GM23248 (cell line): ENCODE results near the gene CARTPT. TPM values are rescaled to one million over a fixed set of nuclear protein-coding genes. Genes with fewer than 3 reads are reported as not detected.
A peak's percentile ranks its signal among the peaks of the same experiment; 100 is the strongest.

Experiments
- DNase-seq: peaks from one replicate; pipeline ENCODE4 v3.0.0-alpha.2; 2015
- H2AFZ ChIP-seq: fragments of 200-600 bp; sonication (generic); 2 replicates; pipeline ENCODE4 v1.6.1; 2016; ENCODE audit warnings: antibody characterized with exemption
- H3F3A ChIP-seq: fragments of 200-600 bp; sonication (generic); 2 replicates; pipeline ENCODE4 v1.6.1; 2016; ENCODE audit warnings: mild to moderate bottlenecking, antibody characterized with exemption, mixed run types; ENCODE audit not compliant: insufficient read depth
- H3K27ac ChIP-seq: fragments of 200-600 bp; sonication (generic); 2 replicates; pipeline ENCODE4 v1.5.1; 2016; ENCODE audit warnings: mild to moderate bottlenecking
- H3K27me3 ChIP-seq: fragments of 200-600 bp; sonication (generic); replicated peaks from 2 replicates; pipeline ENCODE4 v1.6.1; 2016; ENCODE audit warnings: mild to moderate bottlenecking; ENCODE audit not compliant: insufficient read depth
- H3K36me3 ChIP-seq: fragments of 200-600 bp; sonication (generic); 2 replicates; pipeline ENCODE4 v1.6.1; 2016; ENCODE audit warnings: low read depth, mild to moderate bottlenecking
- H3K4me1 ChIP-seq: fragments of 200-600 bp; sonication (generic); 2 replicates; pipeline ENCODE4 v1.6.1; 2016; ENCODE audit warnings: mild to moderate bottlenecking; ENCODE audit not compliant: insufficient read depth
- H3K4me2 ChIP-seq: fragments of 200-600 bp; sonication (generic); one replicate; pipeline ENCODE4 v1.6.1; 2016; ENCODE audit warnings: mild to moderate bottlenecking; ENCODE audit not compliant: unreplicated experiment
- H3K4me3 ChIP-seq: fragments of 200-600 bp; sonication (generic); 2 replicates; pipeline ENCODE4 v1.5.1; 2016; ENCODE audit warnings: mild to moderate bottlenecking
- H3K79me2 ChIP-seq: fragments of 200-600 bp; sonication (generic); 2 replicates; pipeline ENCODE4 v1.6.1; 2016; ENCODE audit warnings: mild to moderate bottlenecking; ENCODE audit not compliant: insufficient read depth
- H3K9ac ChIP-seq: fragments of 200-600 bp; sonication (generic); 2 replicates; pipeline ENCODE4 v1.6.1; 2016; ENCODE audit warnings: mild to moderate bottlenecking
- H3K9me2 ChIP-seq: fragments of 200-600 bp; sonication (generic); 2 replicates; pipeline ENCODE4 v1.6.1; 2016; ENCODE audit warnings: mixed run types, mild to moderate bottlenecking, moderate library complexity; ENCODE audit not compliant: insufficient read depth
- H3K9me3 ChIP-seq: fragments of 200-600 bp; sonication (generic); one replicate; pipeline ENCODE4 v1.6.1; 2017; ENCODE audit warnings: low read depth
- H4K20me1 ChIP-seq: fragments of 200-600 bp; sonication (generic); 2 replicates; pipeline ENCODE4 v1.6.0; 2016; ENCODE audit not compliant: insufficient read depth
- EZH2 ChIP-seq: fragments of 200-600 bp; sonication (generic); IDR thresholded peaks from 2 replicates; pipeline ENCODE4 v1.6.1; 2018; ENCODE audit warnings: antibody characterized with exemption, mild to moderate bottlenecking; ENCODE audit not compliant: insufficient read depth, poor library complexity, severe bottlenecking
- EZH2phosphoT487 ChIP-seq: fragments of 200-600 bp; sonication (generic); IDR thresholded peaks from 2 replicates; pipeline ENCODE4 v1.6.1; 2018; ENCODE audit warnings: antibody characterized with exemption, moderate library complexity, mild to moderate bottlenecking, low read depth; ENCODE audit not compliant: insufficient read depth
- WGBS, 2 experiments: methylation state at CpG; one replicate each; pipeline ENCODE4 v1.1.6; 2015 to 2017; ENCODE audit warnings: low lambda C conversion rate in 2 of 2, low coverage in 1 of 2; ENCODE audit errors: missing lambda C conversion rate in 2 of 2; 5-methylcytosine and 5-hydroxymethylcytosine counted together
- in situ Hi-C: fragments of 300-500 bp; cut with MboI; formaldehyde crosslinking; loops from 2 replicates; pipeline ENCODE4 v1.15.0; 2020
- polyA plus RNA-seq: library from polyadenylated mRNA; unstranded; fragments of >200 nt; fragmentation: Nextera tagmentation; extraction: Ambion mirVana; gene quantifications from 2 replicates; pipeline ENCODE4 v1.2.1, GENCODE V29; 2016
- total RNA-seq: library from RNA; depleted of rRNA; stranded (reverse); fragments of >200 nt; shearing (Covaris generic); gene quantifications from 2 replicates; pipeline ENCODE4 v1.2.3, GENCODE V29; 2014

CARTPT gene
- total and polyA plus RNA-seq, 2 experiments from 2014 or later = not detected

DNA sequence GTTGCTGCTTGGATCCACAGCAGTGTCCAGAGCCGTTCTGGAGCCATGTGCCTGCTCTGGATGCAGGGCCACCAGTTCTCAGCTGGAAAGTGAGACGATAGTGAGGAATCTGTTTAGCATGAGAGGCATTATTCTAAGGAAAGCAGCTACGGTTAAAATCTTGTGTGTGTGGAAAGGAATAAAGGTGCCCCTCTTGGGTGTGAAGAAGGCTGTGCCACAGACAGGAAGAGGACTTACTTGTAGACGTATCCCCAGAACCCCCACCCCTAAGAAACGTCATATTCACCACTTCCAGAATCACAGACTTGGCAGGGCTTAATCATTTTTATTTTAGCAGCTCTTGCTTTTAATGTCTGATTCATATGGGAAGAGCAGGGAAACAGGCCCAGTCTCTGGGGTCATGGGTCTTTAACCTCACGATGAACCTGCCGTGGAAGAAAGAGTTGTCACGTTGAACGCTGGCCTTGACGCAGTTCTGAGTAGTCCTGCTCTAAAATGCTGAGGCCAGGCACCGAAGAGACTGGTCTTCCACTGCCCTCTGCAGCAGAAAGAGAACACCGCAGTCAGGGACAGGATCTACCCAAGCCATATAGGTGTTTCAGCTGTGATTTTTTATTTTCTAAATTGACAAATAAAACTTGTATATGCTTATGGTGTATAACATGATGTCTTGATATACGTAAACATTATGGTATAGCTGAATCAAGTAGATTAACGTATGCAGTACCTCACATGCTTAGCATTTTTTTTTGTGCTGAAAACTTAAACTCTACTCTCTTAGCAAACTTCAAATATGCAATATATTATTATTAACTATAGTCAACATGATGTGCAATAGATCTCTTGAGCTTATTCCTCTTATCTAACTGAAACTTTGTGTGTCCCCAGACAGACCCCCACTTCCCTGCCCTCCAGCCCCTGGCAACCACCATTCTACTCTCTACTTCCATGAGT lies 38.8 kb downstream of the CARTPT start:
- no peak overlapping the region for H3K27ac ChIP-seq
- H3K9ac ChIP-seq = peak overlapping the region; percentile 47
- no peaks in the 10 kb centered on the region for H3K79me2 ChIP-seq
- peak overlapping the region; percentile 84 for H2AFZ ChIP-seq
- no peak for TF ChIP-seq EZH2phosphoT487
- TF ChIP-seq EZH2 = no peak
- peak overlapping the region; percentile 82 for H3K4me2 ChIP-seq
- H3K9me3 ChIP-seq = no peaks in the 10 kb centered on the region
- H3K36me3 ChIP-seq = no peaks in the 10 kb centered on the region
- DNase-seq = peak; percentile 83
- H3K4me1 ChIP-seq = no peaks in the 10 kb centered on the region
- WGBS, 2 experiments = 4 to 7% methylated on average over 14 of the region's 14 CpGs
- in situ Hi-C loops = no loop called here
- peaks cover 6% of the 10 kb centered on the region; the same call in 1 of the 2 replicates for H3K27me3 ChIP-seq
- peak overlapping the region; percentile 55 for H3K4me3 ChIP-seq
- H3K9me2 ChIP-seq = no peaks in the 10 kb centered on the region
- H3F3A ChIP-seq = no peaks in the 10 kb centered on the region
- no peaks in the 10 kb centered on the region for H4K20me1 ChIP-seq

DNA sequence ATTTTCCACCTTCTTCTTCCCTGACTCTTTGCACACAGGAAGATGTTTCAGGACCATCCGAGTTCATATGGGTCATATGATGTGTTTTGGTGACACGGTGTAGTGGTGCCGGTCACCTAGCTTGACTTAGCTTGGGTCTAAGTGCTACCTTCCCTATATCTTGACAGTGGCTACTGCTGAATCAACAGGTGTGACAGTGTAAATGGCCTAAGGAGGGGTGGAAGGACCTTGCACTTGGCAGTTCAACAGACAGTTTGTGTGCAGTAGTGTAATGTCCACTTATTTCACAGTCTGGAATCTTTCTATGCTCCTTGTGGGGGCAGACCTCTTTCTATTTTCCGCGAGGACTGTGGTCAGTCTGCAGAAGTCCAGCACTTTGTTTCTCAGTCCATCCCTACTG lies 43.8 kb downstream of the CARTPT start:
- Histone ChIP-seq H3K4me2 (no peak overlapping the region), H3K4me3 (no peak overlapping the region), H3K9me2 (no peaks in the 10 kb centered on the region), H3K27me3 (peaks cover 14% of the 10 kb centered on the region), H3F3A (no peaks in the 10 kb centered on the region), H3K9ac (no peak overlapping the region), H3K27ac (no peak overlapping the region), H2AFZ (no peak overlapping the region), H3K9me3 (no peaks in the 10 kb centered on the region), H3K36me3 (no peaks in the 10 kb centered on the region), H4K20me1 (no peaks in the 10 kb centered on the region), H3K79me2 (no peaks in the 10 kb centered on the region), H3K4me1 (0 out of 2 replicates have a peak, but pooled peaks cover 7% of the 10 kb centered on the region)
- TF ChIP-seq EZH2phosphoT487 = no peak
- TF ChIP-seq EZH2 = no peak
- in situ Hi-C loops = no loop called here
- DNase-seq = no peak
- 70% methylated on average over 5 of the region's 5 CpGs for WGBS, 2 experiments

GRCh38 chr5:71767661-71768060 lies 48.6 kb downstream of the CARTPT start:
- H3K27me3 ChIP-seq = peaks cover 14% of the 10 kb centered on the region
- 0 out of 2 replicates have a peak, but pooled peaks cover 7% of the 10 kb centered on the region for H3K4me1 ChIP-seq
- H3K4me2 ChIP-seq = no peak overlapping the region
- peak; percentile 29 for DNase-seq
- no peak overlapping the region for H3K27ac ChIP-seq
- no peak for TF ChIP-seq EZH2phosphoT487
- TF ChIP-seq EZH2 = no peak
- H4K20me1 ChIP-seq = no peaks in the 10 kb centered on the region
- H2AFZ ChIP-seq = no peak overlapping the region
- no peak overlapping the region for H3K9ac ChIP-seq
- no peaks in the 10 kb centered on the region for H3K9me3 ChIP-seq
- H3K9me2 ChIP-seq = no peaks in the 10 kb centered on the region
- in situ Hi-C loops = no loop called here
- no peak overlapping the region for H3K4me3 ChIP-seq
- no peaks in the 10 kb centered on the region for H3F3A ChIP-seq
- H3K79me2 ChIP-seq = no peaks in the 10 kb centered on the region
- H3K36me3 ChIP-seq = no peaks in the 10 kb centered on the region

DNA sequence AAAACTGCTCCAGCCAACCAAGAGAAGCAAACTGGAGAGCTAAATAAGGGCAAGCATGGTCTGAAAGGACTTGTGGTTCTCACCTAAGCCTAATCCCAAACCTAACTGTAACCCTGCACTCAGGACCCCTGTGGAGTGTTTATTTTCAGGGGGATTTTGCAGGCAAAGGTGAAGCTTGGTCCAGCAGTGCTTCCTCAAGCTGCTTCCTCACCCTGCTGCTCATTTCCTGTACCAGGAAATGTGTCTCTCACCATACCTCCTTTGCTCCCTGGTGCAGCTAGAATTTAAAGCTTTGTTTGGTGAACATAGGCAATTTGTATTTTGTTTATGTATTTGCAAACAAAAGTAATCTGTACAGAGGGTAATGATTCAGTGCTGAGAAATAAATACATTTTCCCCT lies 50.2 kb downstream of the CARTPT start:
- H3K36me3 ChIP-seq = no peaks in the 10 kb centered on the region
- H3K4me3 ChIP-seq = no peak overlapping the region
- H3K9me2 ChIP-seq = no peaks in the 10 kb centered on the region
- in situ Hi-C loops = no loop called here
- H3K4me2 ChIP-seq = no peak overlapping the region
- no peaks in the 10 kb centered on the region for H3K9me3 ChIP-seq
- DNase-seq = no peak
- no peak overlapping the region for H3K27ac ChIP-seq
- H4K20me1 ChIP-seq = no peaks in the 10 kb centered on the region
- H3K9ac ChIP-seq = no peak overlapping the region
- no peak for TF ChIP-seq EZH2
- no peak for TF ChIP-seq EZH2phosphoT487
- H2AFZ ChIP-seq = no peak overlapping the region
- H3K4me1 ChIP-seq = 0 out of 2 replicates have a peak, but pooled peaks cover 7% of the 10 kb centered on the region
- no peaks in the 10 kb centered on the region for H3K79me2 ChIP-seq
- H3K27me3 ChIP-seq = 0 out of 2 replicates have a peak, but pooled peaks cover 4% of the 10 kb centered on the region
- no peaks in the 10 kb centered on the region for H3F3A ChIP-seq
